GM10266 (cell line): ENCODE results near the gene DLG2.

ENCODE experiments used
- DNase-seq: peaks from one replicate; pipeline ENCODE4 v3.0.0; 2012; ENCODE audit errors: extremely low spot score
- TF ChIP-seq, protein P1 (sequence below): IDR thresholded peaks from 2 replicates; pipeline ENCODE4 v1.5.1; 2012; ENCODE audit warnings: mild to moderate bottlenecking, low read depth; ENCODE audit not compliant: control insufficient read depth, insufficient read depth; ENCODE audit errors: missing control alignments

Gene DLG2

DNA sequence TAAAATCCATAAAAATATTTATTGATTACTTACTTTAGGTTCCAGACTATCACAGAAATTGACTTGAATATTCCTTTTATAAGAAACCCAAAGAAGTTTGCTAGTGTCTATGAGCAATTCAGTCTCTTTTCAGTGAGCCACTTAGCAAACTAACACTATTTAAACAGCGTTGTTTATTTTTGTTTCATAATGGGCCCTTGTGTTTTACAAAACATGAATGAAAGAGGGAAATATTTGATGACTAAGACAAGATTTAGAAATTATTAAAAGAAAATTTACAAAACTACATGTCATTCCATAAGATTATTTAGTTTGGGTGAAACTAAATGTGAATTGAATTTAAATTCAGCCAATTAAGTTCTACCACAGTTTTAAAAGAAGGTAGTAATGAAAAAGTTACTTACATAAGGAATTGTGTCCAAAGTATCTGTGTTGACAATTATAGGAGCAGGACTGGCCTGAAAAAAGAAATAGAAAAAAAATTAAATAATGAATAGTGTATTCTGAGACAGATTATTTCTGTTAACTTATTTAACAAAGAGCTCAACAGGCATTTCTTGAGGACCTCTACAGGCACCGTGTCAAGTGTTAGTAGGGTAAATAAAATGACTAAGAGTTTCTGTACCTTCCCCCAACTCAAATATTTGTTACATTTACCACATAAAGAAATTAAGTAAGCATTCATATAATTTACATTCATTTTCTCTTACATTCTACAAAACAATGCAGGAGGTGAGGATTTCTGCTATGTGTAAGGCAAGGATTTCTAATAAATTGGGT is 1376.1 kb downstream of the DLG2 start:
- TF ChIP-seq, protein P1, sequence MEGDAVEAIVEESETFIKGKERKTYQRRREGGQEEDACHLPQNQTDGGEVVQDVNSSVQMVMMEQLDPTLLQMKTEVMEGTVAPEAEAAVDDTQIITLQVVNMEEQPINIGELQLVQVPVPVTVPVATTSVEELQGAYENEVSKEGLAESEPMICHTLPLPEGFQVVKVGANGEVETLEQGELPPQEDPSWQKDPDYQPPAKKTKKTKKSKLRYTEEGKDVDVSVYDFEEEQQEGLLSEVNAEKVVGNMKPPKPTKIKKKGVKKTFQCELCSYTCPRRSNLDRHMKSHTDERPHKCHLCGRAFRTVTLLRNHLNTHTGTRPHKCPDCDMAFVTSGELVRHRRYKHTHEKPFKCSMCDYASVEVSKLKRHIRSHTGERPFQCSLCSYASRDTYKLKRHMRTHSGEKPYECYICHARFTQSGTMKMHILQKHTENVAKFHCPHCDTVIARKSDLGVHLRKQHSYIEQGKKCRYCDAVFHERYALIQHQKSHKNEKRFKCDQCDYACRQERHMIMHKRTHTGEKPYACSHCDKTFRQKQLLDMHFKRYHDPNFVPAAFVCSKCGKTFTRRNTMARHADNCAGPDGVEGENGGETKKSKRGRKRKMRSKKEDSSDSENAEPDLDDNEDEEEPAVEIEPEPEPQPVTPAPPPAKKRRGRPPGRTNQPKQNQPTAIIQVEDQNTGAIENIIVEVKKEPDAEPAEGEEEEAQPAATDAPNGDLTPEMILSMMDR: no peak
- DNase-seq: no peak

DNA sequence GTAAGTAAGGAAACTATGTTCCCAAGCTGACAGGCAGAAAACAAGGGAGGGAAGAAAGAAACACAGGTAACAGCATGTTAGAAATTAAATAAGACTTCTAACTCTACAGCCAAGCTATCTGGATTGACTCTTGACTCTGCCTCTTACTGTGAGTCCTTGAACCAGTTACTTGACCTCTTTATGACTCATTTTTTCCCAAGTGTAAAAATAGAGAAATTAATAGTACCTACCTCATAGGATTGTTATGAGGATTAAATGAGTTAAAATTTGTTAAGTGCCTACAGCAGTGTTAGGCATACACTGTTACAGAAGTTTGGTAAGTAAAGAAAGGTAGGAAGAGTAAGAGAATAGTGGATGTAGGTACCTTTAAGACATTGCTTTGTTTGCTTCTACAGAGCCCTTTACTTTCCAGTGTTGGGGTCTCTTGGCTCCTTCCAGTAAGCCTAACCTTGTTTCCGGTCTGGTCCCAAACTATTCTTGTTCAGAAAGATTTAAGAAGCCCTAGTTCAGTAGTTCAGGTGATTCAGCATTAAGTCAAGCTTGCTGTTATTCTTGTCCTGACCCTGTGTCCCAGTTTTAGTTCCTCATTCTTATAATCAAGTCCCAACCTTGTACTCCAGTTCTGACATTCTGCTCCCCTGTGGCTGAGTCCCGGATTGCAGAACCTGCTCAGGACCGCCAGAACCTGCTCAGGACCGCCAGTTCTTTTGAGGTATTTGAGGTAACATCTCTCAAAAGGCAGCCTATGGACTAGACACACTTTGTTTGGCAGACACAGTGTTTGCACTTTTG is 1377.6 kb downstream of the DLG2 start:
- peak; percentile 13 for DNase-seq
- TF ChIP-seq, protein P1: no peak

DNA sequence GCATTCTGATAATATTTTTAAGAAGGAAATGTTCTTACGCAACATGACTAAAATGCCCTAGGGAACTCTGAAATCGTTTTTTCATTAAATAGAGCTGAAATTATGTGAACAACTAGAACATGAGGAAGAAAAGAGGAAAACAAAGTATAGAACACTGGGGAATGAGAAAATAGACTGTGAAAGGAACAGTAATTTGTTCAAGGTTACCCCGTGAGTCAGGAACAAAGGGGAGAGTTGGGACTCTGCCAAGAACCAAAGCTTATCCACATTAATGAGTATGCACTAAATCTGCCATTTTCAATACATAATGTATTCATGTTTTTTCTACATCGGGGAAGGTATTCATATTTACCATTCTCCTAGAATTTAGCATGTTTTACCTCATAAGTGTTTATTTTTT is 1379.2 kb downstream of the DLG2 start:
- TF ChIP-seq, protein P1: no peak

DNA sequence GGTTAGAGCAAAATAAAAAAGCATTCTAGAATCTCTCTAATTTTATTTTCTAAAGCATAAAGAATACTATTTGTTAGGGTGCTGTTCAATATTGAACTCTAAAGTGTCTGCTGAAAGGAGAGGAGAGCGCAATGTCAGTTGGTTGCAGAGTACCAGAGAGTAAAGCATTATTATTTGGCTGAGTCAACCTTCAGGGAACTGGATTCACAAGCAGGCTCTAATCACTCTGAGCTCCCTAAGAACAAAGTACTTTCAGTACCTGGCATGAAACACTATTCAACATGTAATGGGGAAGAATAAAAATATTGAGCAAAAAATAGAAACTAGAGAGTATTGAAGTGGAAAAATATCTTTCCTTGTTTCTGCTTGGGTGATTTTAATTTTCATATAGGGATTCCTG is 1380.0 kb downstream of the DLG2 start:
- no peak for DNase-seq
- TF ChIP-seq, protein P1: no peak

More for the DNA sequence above, 1379.2 kb downstream of the DLG2 start:
- DNase-seq: no peak

DNA sequence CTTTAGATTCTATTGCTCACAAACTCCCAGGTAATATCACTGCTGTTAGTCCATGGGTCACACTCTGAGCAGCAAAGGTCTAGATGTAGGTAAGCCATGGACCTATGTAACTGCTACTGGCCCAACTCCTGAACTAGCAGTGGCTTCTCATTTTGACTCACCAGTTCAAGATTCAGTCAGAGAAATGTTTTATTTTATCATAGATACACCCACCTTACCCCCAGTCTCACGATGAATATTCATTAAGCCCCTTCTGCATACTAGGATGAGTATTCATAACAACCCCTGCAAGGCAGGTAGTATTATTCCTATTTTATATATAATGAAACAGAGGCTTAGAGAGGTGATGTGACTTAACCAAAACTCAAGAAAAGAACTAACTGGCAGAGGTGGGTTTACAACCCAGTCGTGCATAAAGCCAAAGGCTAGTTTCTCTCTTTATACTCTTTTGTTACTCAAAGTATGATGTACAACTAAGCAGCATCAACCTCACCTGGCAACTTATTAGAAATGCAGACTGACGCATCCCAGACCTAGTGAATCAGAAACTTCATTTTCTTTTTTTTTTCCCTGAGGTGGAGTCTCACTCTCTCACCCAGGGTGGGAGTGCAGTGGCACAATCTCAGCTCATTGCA is 1383.4 kb downstream of the DLG2 start:
- TF ChIP-seq, protein P1: no peak
- no peak for DNase-seq

DNA sequence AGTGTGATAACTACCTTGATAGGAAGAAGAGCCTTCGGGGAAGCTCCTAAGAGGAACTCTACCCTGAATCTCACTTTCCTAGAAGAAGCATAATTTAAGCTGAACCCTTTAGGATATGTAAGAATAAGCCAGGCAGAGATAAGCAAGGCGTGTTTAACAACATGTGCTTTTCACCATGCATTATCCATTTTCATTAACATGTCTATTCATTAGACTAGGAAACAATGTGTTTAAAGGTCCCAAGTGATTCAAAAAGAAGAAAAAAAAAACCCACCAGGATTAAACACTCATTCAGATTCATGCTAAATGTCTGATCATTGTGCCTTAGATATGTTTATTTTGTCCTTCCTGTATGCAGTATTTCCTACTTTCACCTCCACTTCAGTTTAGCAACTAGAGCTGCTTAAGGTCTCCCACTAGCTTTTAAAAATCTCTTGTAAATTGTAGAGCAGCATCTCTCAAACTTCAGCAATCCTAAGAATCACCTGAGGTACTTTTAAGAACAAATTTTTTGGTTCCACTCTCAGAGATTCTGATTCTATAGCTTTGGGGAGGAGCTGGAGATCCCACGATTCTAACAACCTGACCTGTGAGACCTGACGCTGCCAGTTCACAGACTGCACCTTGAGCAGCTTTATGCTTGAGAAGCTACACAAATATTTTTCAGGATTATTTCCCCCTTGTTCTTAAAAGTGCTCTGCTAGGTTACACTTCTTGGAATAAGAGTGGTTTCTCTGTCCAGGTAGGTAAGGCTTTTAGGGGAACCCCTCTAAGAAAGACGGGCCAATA is 1385.6 kb downstream of the DLG2 start:
- TF ChIP-seq, protein P1: no peak
- DNase-seq: no peak
